HS-27A (cell line): ENCODE measurements around the gene ARMC9.
"Not testable (repeated sequence)": the region's sequence is repeated elsewhere in the genome, so short reads cannot be mapped to it uniquely, and the experiment has no call there.

Source experiments
- DNase-seq: peaks from one replicate; pipeline ENCODE4 v3.0.0-alpha.2; 2012; ENCODE audit warnings: low read depth, missing footprints

ARMC9 gene

DNA sequence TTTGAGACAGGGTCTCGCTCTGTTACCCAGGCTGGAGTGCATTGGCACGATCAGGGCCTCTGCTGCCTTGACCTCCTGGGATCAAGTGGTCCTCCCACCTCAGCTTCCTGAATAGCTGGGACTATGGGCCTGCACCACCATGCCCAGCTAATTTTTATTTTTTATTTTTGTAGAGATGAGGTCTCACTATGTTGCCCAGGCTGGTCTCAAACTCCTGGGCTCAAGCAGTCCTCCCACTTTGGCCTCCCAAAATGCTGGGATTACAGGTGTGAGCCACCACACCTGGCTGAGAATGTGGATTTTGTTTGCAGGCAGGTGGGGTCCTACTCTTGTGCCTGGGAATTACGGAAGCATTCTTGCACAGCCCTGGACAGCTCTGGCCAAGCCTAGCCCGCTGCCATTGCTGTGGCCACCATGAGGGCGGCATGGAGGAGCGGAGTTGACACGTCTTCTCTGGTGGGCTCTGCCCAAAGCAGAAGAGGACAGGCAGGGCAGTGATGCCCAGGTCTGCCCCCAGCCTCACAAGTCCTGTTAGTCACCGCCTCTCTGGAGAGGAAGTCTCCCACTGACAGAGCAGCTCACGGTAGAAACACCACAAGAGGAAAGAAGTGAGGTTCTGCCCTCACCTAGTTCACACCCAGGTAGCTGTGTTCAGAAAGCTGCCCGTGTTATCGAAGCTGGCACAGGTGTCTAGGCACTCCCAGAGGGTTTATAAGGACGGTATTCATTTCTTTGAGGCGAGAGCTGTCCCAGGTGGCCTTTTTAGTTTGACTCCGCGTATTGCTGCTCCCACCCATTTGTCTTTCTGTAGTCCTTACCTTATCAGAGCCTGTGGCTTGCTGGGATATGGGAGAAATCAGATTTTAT lies 46.2 kb downstream of the ARMC9 start:
- no peak for DNase-seq

DNA sequence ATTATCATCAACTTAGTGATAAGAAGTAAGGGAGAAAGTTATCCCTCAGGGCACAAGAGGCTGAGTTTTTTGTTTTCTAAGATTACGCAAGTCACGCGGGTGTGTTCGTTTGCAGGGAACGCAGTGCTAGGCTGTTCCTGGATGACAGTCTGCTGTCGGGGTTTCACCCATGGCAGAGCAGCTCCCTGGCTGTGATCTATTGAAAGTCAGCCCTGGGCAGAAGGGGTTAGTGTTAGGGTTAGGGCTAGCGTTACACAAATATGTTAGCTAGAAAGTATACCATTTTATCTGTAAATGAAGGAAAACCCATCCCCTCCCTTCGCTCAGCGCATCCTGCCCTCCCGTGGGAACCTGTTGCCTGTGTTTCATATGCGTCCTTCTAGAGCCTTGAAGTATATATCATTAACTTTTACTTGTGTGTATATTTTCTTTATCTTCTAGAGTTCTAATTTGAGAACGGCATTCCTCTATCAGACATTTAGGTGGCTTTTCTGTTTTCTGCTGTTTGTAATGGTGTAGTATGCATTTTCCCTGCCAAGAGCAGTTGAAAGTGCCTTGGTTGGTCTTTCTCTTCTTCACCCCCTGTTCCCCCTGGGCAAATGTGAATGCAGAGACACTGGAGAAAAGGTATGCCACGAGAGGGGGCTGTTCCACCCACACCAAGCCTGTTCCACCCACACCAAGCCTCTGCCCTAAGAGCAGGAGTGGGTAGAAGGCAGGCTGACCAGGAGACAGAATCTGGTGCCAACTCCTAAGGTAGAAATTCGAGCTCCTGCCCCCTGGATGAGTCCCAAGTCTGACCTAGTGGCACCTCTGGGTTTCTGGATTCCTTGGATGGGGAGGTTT lies 47.0 kb downstream of the ARMC9 start:
- DNase-seq: no peak

DNA sequence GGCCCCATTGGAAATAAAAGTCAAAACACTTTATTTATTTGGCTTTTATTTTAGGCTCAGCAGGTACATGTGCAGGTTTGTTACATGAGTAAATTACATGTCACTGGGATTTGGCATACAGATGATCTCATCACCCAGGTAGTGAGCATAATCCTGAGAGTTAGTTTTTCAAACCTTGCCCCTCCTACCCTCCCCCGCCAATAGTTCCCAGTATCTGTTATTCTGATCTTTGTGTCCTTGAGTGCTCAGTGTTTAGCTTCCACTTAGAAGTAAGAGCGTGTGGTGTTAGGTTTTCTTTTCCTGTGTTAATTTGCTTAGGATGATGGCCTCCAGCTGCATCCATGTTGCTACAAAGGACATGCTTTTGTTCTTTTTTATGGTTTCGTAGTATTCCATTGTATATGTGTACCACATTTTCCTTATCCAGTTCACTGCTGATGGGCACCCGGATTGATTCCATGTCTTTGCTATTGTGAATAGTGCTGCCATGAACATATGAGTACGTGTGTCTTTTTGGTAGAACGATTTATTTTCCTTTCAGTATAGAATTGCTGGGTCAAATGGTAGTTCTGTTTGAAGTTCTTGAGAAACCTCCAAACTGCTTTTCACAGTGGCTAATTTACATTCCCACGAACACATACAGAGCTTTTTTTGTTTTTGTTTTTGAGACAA lies 47.9 kb downstream of the ARMC9 start:
- DNase-seq: no peak

DNA sequence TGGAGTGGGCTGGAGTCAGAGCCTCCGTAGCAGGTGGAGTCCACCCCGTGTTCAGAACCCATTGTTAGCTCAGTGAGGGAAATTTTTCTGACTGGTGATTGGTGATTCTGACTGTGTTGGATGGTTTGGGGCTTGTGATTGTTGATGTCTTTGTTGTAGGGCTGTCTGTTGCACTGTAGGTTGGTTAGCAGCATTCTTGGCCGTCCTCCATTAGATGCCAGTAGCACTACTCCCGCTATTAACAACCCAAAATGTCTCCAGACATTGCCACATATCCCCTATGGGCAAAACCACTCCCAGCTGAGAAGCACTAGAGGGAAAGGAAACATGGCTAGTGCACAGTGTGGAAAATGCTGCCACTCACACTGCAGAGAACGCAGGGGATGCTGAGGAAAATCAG lies 51.7 kb downstream of the ARMC9 start:
- no peak for DNase-seq

DNA sequence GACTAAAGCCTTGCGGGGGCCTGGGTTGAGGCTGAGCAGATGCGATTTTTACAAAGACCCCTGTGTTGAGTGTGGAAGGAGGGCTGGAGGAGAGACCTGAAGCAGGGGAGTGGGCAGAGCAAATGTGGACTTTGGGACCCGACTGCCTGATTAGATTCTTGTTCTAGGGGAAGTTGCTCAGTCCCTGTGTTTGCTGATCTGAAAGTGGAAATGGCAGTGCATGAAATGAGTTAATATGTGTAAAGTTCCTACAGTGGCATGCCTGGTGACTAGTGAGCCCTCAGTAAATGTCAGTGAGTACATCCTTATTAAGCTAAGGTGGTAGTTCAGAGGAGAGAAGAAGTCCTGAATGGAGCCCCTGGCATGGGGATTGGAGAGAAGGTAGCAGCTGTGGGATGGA lies 52.3 kb downstream of the ARMC9 start:
- no peak for DNase-seq

DNA sequence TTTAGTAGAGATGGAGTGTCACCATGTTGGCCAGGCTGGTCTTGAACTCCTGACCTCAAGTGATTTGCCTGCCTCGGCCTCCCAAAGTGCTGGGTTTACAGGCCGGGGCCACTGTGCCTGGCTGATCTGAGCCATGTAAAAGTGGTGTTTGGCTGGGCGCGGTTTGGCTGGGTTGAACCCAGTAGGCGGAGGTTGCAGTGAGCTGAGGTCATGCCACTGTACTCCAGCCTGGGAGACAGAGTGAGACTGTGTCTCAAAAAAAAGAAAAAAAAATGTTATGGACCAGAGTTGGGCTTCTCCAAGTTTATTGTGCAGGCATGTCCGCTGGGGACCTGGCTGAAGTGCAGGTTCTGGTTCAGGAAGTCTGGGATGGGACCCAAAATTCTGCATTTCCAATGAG lies 54.9 kb downstream of the ARMC9 start:
- DNase-seq: not testable (repeated sequence)

DNA sequence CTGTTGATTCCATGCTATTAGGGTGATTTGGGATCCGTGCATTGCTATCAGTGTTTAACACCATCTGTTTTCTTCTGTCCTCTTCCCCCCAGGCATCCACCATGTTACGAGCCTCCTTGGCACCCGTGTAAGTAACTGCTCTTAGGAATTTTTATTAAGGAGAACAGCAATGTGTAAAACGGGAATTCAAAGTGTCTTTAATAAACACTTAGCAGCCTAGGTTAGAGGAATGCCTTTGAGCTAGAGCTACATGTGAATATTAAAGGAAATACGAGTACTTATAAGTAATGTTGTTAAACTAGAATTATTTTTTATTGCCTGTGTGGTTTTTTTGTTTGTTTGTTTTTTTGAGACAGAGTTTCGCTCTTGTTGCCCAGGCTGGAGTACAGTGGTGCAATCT lies 58.1 kb downstream of the ARMC9 start:
- no peak for DNase-seq

DNA sequence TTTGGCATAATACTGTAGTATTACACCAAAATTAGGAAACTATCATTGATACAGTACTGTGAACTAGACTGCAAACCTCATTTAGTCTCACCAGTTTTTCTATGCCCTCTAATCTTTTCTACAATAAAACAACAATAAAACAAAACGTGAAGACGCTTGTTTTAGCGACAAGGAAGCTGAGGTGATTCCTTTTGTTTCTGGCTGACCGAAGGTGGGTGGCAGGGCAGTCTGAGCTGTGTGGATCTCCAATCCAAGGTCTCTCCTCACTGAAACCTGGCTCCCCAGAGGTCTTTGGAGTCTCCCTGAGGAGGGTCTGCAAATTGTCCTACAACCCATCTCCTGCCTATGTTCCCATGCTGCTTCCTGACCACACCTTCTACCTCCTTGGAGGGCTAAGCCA lies 59.3 kb downstream of the ARMC9 start:
- no peak for DNase-seq

DNA sequence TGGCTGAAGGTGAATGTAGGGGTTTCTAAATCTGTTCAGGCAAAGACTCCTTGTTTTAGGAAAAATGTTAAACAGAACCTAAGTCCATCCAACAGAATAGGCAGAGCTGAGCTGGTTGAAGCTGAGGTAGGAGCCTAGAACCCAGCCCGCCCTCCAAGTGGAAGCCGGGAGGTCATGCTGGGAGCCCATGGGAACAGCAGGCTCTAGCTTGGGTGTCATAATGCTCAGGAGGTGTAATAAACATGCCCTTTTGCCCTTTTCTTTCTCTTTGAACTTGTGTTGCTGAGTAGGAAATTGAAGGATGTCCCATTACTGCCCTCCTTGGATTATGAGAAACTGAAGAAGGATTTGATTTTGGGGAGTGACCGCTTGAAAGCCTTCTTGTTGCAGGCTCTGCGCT lies 60.3 kb downstream of the ARMC9 start:
- no peak for DNase-seq

DNA sequence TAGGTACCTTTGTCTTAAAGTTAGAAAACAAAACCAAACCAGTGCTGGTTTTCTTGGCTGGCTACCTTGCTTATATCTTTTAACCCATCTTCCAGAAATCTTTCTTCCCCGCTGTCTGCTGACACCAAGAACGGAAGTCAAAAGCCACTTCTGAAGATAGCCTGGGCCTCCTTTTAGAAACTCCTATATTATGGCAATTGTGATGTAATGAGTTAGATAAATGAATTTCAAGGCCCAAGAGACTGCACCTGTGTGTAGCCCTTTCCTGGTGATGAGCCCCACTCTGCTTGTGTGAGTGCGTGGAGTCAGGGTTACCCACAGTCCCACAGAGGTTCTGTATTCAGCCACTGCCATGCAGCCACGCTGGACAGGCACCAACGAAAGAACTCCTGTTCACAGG lies 60.7 kb downstream of the ARMC9 start:
- no peak for DNase-seq

DNA sequence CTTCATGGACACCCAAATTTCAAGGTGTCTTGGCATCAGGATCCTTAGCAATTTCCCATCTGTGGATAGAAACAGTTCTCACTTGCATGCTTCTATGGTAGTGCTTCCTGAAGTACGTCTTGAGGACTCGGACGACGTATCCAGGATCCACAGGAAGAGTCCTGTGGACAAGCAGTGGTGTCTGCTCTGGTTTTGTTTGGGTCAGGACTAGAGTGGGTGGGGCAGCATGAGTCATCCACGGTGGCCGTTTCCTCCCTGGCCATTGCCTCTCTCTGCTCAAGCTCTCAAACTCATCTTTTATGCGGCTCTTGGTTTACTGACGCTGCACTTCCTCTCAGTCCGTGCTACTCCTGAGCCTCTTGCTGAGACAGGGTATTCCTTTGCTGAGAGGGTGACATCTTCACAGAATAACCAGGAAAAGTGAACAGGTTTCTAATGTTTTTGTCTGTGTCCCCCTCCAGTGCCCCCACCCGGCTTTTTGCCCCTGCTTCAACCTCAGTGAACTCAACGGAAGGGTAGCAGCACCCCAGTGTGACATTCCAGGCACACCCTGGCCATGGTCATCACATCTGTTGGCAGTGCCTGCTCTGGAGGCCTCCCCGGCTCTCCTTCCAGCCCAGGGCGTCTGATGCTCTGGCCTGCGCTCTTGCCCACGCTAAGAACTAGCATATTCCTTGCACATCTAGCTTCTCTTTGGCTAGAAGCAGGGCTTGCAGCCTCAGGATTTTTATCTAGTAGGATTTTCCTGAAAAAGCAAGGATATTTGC lies 62.2 kb downstream of the ARMC9 start:
- no peak for DNase-seq

DNA sequence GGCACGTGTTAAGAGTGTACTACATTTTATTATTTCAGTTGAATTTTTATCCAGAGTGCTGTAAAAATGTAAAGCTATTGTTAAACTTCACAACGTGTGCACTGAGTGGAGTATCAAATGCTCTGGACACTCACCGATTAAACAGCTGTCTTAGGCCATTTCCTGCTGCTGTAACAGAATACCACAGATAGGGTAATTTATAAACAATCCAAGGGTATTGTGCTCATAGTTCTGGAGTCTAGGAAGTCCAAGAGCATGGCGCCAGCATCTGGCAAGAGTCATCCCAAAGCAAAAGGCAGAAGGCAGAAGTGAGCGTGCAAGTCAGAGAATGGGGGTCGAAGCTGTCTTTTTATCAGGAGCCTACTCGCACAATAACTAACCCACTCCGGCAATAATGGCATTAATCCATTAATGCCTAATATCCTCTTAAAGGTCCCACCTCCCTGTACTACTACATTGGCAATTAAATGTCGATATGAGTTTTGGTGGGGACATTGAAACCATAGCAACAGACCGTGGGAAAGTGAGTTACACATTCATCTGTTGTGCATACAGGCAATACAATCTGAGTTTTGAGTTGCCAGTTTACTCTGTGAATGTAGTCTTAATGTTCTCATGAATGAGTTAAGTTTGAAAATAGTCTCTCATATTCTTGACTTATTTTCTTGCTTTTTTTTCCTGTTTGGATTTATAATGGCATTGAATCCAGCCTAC lies 64.8 kb downstream of the ARMC9 start:
- no peak for DNase-seq

DNA sequence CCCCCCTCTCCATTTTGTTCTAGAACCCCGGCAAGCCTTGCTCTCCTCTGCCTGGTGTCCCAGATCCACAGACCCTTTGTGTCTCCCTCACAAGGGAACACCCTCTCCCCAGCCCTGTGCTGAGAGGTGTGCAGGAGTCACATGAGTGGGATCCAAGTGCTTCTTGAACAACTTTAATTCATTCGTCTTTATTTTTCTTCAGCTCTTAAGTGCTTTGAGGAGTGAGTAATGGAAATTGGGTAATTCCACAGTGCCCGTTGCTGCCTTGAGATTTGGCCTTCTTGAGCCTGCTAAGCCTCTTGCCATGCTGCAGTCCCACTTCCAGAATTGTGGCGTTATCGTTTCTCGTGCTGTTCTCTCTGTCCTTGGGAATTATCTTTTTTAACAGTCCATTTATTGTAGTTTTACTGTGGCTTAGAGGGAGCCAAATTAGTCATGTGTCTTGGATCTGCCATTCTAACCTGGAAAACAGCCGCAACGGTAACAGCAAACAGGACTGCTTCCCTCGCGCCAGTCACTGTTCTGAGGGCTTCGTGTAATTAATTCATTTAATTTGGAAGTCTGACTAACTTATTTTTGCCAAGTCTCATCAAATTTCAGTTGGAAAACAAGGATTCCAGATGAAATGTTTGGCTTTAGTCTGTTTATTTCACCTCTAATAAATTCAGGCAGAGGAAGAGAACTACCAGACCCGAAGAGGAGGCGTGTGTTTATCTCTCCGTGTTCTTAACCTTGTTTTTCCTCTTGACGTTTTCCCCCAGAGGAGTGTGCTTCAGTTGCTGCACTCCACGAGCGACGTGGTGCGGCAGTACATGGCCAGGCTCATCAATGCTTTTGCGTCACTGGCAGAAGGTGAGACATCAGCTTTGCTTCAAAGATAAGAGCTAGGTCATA lies 72.0 kb downstream of the ARMC9 start:
- no peak for DNase-seq

DNA sequence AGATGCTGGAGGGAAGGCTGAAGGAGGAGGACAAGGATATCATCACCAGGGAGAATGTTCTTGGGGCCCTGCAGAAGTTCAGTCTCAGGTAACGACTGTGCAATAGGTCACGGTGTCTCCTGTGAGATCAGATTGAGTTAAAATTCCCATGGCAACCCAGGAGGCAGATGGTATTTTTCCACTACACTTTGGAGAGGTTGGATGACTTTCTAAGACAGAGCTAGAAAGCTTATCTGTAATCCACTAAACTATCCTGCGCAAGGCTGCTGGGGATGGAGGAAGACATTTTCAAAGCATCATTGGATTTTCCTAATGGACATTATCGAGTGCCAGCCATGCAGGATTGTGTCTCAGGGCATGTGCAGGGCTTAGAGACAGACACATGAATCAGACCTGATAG lies 74.6 kb downstream of the ARMC9 start:
- DNase-seq: no peak

DNA sequence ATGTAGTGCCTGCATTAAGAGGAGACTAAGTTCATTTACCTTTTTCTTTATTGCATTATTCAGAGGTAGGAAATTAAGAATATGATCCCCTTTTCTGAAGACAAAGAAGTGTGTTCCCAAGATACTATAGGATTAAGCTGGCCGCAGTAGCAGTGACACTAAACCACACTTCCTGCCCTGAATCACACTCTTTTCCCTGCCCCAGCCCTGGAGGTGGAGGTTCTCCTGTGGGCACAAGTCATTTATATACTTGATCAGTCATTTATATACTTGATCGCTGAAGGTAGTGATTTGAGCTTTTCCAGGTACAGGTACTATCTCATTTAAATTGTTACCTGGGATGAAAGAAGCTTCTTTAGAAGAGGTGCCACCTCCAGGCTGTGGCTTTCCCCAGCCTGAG lies 78.6 kb downstream of the ARMC9 start:
- DNase-seq: no peak

DNA sequence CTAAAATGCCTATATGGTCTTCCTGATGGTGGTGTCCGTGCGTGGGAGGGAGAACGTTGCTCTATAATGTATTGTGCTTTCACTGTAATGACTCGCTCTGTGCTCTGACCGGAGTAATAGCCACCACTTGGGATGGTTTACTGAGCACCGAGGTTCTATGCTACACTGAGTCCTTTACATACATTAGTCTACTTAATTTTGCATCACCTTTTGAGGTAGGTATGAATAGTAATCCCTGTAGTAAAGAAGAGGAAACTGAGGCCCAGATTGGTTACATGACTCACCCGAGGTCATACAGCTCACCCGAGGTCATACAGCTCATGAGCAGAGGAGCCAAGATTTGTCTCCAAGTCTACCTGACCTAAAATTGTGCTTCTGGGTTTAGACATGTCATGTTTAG lies 79.5 kb downstream of the ARMC9 start:
- DNase-seq: no peak

DNA sequence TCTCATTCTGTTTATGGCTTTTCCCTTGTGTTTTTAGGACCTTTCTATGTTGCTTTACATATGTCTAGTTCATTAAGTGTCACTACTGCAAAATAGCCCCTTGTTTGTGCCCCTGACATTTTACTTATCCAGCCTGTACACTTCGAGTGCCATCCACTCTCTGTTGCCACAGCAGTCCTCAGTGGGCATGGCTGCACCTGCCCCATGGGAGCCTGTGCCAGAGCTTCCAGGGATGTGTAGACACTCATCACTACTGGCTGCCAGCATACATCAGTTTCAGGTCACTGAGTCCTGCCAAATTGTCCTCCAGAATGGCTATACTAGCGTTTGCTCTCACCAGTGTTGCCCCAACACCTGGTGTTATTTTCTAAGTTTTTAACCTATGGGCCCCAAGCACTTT lies 80.4 kb downstream of the ARMC9 start:
- no peak for DNase-seq

DNA sequence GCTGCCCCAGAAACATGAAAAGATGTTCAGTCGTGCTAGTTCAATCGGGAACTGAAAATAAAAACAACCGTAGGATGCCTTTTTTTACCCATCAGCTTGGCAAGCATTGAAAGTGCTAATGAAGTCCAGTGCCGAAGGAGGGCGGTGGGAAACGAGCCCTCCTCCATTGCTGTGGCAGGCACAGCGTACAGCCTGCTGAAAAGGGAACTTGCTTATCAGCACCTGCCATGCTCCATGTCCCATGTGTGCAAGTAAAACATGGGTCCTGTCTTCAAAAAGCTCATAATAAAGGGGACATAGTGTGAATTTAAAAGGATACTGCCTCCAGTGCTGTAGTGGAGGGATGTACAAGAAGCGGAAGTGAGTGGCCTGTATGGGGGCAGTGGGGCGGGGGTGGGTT lies 82.4 kb downstream of the ARMC9 start:
- no peak for DNase-seq

DNA sequence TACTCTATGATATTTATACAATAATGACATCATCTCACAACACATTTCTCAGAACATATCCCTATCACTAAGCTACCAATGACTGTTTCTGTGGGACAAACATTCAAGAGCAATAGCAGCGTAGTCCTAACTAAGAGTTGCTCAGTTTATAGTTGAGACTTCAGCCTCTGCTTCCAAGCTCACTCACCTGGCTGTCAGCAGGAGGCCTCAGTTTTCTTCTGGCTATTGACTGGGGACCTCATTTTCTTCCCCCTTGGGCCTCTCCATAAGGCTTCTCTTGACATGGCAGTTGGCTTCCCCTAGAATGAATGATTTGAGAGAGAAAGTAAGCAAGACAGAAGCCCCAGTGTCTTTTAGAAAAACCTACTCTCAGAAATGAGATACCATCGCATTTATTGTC lies 85.9 kb downstream of the ARMC9 start:
- DNase-seq: no peak

DNA sequence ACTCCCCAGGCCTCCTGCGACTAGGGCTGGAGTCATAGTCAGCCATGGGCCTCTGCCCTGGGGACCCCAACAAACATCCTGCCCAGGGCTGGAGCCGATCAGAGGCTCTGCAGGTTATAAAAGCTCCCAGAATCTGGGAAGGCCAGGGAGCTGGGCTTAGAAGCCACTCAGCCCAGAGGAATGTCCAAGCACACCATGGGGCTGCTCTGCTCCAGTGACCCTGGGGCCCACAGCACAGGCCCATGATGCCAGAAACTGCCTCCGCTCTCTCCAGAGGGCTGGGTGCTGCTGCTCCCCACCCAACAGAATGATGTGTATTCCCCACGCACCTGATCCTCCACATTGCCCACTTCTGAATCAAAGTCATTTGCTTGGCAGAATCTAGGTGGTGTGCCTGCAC lies 88.5 kb downstream of the ARMC9 start:
- no peak for DNase-seq
